ENCODE results near the gene VPS37D.

GRCh38 chr7:73681031-73681430 lies 13.4 kb downstream of the VPS37D start:
- no peak for TF ChIP-seq CTCF (IDR thresholded peaks at IDR 0.05)
- no peak for TF ChIP-seq POLR2A (IDR thresholded peaks at IDR 0.05; ENCODE audit: low read depth)
- TF ChIP-seq EP300 (IDR thresholded peaks at IDR 0.05): no peak
- TF ChIP-seq POLR2AphosphoS5 (IDR thresholded peaks at IDR 0.05): no peak
